KMS-11 (cell line): ENCODE data around the gene RIPK4.

Source experiments
- H2AFZ ChIP-seq: fragments of 200-600 bp; sonication (generic); 2 replicates; pipeline ENCODE4 v1.6.1; 2016; ENCODE audit warnings: antibody characterized with exemption, mixed run types, low read depth
- H3K27ac ChIP-seq: fragments of 200-600 bp; sonication (generic); 2 replicates; pipeline ENCODE4 v1.6.1; 2016; ENCODE audit warnings: mild to moderate bottlenecking, mixed run types
- H3K27me3 ChIP-seq: fragments of 200-600 bp; sonication (generic); 2 replicates; pipeline ENCODE4 v1.6.1; 2017; ENCODE audit warnings: mild to moderate bottlenecking, low read depth, mixed run types, moderate library complexity; ENCODE audit not compliant: insufficient read depth
- H3K36me3 ChIP-seq: fragments of 200-600 bp; sonication (generic); 2 replicates; pipeline ENCODE4 v1.6.1; 2017; ENCODE audit warnings: mild to moderate bottlenecking, mixed run types; ENCODE audit not compliant: insufficient read depth
- H3K4me1 ChIP-seq: fragments of 200-600 bp; sonication (generic); 2 replicates; pipeline ENCODE4 v1.6.1; 2016; ENCODE audit warnings: mild to moderate bottlenecking, low read depth, mixed run types; ENCODE audit not compliant: poor library complexity, severe bottlenecking
- H3K4me2 ChIP-seq: fragments of 200-600 bp; sonication (generic); 2 replicates; pipeline ENCODE4 v1.7.0; 2016; ENCODE audit warnings: mild to moderate bottlenecking, mixed run types
- H3K4me3 ChIP-seq: fragments of 200-600 bp; sonication (generic); IDR thresholded peaks from 2 replicates; pipeline ENCODE4 v1.6.1; 2017; ENCODE audit warnings: low read depth, low read length, mixed read lengths; ENCODE audit not compliant: insufficient read depth
- H3K79me2 ChIP-seq: fragments of 200-600 bp; sonication (generic); 2 replicates; pipeline ENCODE4 v1.6.1; 2016; ENCODE audit warnings: low read depth, mixed run types; ENCODE audit not compliant: insufficient read depth
- H3K9ac ChIP-seq: fragments of 200-600 bp; sonication (generic); 2 replicates; pipeline ENCODE4 v1.6.1; 2016; ENCODE audit warnings: mild to moderate bottlenecking, mixed run types
- H4K20me1 ChIP-seq: fragments of 200-600 bp; sonication (generic); 2 replicates; pipeline ENCODE4 v1.6.1; 2016; ENCODE audit warnings: mild to moderate bottlenecking, mixed run types; ENCODE audit not compliant: insufficient read depth
- TF ChIP-seq, protein P1 (sequence below): fragments of 200-600 bp; sonication (generic); conservative IDR thresholded peaks from 2 replicates; pipeline ENCODE4 v1.6.1; 2017; ENCODE audit warnings: low read depth, mild to moderate bottlenecking, antibody characterized with exemption, low read length, moderate library complexity, mixed read lengths

Gene RIPK4

DNA sequence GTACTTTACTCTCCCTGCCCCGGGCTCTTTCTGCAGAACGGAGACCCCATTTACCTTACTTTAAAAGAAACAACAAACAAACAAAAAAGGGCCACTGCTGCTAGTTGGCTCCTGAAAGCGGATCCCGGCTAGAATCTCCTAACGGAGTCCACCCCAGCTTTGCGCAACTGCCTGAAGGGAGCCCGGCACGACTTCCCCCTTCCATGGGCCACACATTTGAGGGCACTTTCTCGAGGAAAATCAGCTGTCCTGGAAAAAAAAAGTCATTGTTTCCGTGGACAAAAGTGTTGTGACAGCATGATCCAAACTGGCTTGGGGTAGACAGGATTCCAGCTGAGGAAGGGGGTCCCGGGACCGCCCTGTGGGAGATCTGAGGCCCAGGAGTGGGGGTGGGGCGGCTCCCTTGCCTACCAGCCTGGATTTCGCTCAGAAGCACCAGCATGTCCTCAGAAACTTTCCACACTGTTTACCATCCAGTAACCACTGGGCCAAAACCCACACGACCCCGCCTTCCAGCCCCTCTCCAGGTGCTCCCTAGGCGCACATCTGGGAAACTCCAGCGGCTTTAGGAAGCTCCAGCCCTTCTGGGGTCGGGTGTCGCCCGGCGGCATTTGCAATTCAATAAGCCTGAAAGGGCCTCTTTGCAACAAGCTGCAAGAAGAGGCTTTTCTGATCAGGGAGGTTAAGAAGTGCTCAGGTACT lies 4.8 kb downstream of the RIPK4 start:
- Histone ChIP-seq H3K9ac (no peak overlapping the region), H3K79me2 (no peaks in the 10 kb centered on the region), H4K20me1 (no peaks in the 10 kb centered on the region), H3K36me3 (no peaks in the 10 kb centered on the region), H3K27ac (no peak overlapping the region), H3K4me1 (no peaks in the 10 kb centered on the region), H3K4me2 (no peak overlapping the region), H3K27me3 (peaks cover 18% of the 10 kb centered on the region; the same call in 1 of the 2 replicates), H2AFZ (no peak overlapping the region), H3K4me3 (no peak overlapping the region)
- TF ChIP-seq, protein P1, sequence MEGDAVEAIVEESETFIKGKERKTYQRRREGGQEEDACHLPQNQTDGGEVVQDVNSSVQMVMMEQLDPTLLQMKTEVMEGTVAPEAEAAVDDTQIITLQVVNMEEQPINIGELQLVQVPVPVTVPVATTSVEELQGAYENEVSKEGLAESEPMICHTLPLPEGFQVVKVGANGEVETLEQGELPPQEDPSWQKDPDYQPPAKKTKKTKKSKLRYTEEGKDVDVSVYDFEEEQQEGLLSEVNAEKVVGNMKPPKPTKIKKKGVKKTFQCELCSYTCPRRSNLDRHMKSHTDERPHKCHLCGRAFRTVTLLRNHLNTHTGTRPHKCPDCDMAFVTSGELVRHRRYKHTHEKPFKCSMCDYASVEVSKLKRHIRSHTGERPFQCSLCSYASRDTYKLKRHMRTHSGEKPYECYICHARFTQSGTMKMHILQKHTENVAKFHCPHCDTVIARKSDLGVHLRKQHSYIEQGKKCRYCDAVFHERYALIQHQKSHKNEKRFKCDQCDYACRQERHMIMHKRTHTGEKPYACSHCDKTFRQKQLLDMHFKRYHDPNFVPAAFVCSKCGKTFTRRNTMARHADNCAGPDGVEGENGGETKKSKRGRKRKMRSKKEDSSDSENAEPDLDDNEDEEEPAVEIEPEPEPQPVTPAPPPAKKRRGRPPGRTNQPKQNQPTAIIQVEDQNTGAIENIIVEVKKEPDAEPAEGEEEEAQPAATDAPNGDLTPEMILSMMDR, result no peak

DNA sequence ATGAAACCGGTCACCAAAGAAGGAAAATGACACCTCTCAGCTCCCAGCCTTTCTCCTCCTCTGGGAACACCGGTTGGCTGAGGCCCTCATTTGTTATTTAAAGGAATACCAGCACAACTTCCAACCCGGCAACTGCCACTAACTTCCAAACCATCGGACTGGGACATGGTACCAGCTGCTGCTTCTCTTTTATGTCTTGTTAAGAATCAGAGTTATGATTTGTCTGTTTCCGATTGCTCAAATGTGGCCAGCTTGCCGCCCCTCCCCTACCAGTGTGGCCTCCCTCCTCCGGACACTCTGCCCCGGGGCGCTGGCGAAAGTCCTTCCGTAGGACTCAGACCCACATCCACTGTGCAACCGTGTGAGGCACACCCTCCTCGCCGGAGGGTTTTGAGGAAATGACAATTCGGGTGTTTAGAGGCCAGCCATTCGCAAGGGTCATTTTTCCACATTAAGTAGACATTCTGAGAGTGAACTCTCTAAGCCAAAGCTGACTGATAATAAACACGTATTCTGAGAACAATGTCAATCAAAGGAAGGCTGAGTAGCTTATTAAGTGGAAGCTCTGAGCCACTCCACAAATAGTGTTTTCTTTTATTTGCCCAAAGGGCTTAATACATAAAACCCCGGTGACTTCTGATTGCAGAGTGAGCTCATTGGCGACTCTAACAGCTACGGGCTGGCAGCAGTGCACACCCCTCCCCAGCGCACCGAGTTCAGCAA lies 5.5 kb downstream of the RIPK4 start:
- H3K79me2 ChIP-seq, result no peaks in the 10 kb centered on the region
- H2AFZ ChIP-seq, result no peak overlapping the region
- no peak overlapping the region for H3K9ac ChIP-seq
- H3K4me2 ChIP-seq, result no peak overlapping the region
- TF ChIP-seq, protein P1, result no peak
- H3K36me3 ChIP-seq, result no peaks in the 10 kb centered on the region
- H3K27me3 ChIP-seq, result peaks cover 18% of the 10 kb centered on the region; the same call in 1 of the 2 replicates
- H4K20me1 ChIP-seq, result no peaks in the 10 kb centered on the region
- no peaks in the 10 kb centered on the region for H3K4me1 ChIP-seq
- no peak overlapping the region for H3K4me3 ChIP-seq
- no peak overlapping the region for H3K27ac ChIP-seq

DNA sequence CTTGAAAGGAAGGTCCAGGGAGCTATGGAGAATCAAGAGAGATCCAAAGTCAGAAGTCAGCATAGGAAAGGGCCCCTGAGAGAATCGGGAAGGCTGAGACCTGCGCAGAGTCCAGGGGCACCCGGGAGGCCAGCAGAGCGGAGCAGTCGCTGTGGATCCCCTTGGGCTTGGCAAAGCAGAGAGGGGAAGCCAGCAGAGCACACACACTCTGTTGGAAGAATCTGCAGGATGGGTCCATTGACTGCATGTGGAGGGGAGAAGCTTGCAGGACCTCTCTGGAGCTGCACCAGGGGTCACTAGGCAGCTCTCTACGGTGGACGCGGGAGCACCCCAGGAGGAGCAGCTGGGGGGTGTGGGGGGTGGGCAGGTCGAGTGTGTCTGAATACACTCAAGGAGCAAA lies 6.4 kb downstream of the RIPK4 start:
- no peak overlapping the region for H3K9ac ChIP-seq
- no peaks in the 10 kb centered on the region for H4K20me1 ChIP-seq
- no peak overlapping the region for H3K27ac ChIP-seq
- H3K4me1 ChIP-seq, result no peaks in the 10 kb centered on the region
- TF ChIP-seq, protein P1, result no peak
- no peak overlapping the region for H2AFZ ChIP-seq
- H3K4me3 ChIP-seq, result no peak overlapping the region
- H3K27me3 ChIP-seq, result peaks cover 18% of the 10 kb centered on the region; the same call in 1 of the 2 replicates
- H3K4me2 ChIP-seq, result no peak overlapping the region
- H3K36me3 ChIP-seq, result no peaks in the 10 kb centered on the region
- H3K79me2 ChIP-seq, result no peaks in the 10 kb centered on the region

DNA sequence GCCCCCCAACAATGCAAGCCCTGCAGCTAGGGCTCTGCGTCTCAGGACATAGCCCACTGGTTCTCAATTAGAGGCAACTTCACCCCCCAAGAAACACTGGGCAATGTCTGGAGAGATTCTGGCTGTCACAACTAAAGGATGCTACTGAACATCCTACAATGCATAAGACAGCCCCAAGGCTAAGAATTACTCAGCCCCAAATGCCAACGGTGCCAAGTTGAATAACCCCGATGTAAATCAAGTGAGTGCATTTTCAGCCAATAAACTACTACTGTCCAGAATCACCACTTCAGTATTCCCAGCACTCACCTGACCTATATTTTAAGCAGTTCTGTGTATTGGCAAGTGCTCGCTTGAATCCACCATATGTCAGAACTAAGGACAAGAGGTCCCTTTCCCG lies 6.9 kb downstream of the RIPK4 start:
- TF ChIP-seq, protein P1, result no peak
- Histone ChIP-seq H3K79me2 (no peaks in the 10 kb centered on the region), H3K27ac (no peak overlapping the region), H3K27me3 (peaks cover 18% of the 10 kb centered on the region; the same call in 1 of the 2 replicates), H3K4me2 (no peak overlapping the region), H4K20me1 (no peaks in the 10 kb centered on the region), H2AFZ (no peak overlapping the region), H3K4me1 (no peaks in the 10 kb centered on the region), H3K36me3 (no peaks in the 10 kb centered on the region), H3K9ac (no peak overlapping the region), H3K4me3 (no peak overlapping the region)
